Dedifferentiated amniotic fluid mesenchymal stem cell (primary cell): Measurements from ENCODE around the gene C1QTNF3.
"Not testable (repeated sequence)": the region's sequence is repeated elsewhere in the genome, so short reads cannot be mapped to it uniquely, and the experiment has no call there.

Experiments
- DNase-seq: peaks from one replicate; pipeline ENCODE4 v3.0.0-alpha.2; 2016; ENCODE audit errors: extremely low spot score

The C1QTNF3 gene

DNA sequence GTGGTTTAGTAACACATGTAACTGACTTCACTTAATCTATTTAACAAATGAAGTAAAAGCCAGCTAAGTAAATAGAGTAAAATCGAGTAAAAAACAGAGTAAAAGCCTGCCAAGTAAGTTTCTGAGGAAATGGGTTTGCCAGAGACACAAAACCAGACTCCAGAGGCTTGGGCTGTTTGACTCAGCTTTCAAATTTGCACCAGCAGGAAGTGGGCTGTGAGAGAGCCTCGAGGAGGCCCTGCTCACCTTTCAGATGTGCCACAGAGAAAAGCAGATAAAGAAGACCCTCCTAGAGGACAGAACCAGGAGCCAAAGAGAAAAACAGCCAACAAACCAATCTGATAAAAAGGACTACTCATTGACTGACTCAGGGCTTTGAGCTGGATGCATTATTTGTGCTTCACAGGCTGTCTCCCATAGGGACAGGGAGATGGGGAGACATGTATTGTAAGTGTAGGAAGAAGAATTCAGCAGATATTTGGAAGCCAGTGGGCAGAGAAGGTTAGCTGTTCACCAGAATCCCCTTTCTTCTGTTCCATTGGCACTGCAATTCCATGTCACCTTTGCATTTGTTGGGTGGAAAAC is 20.8 kb downstream of the C1QTNF3 start:
- DNase-seq, result no peak

DNA sequence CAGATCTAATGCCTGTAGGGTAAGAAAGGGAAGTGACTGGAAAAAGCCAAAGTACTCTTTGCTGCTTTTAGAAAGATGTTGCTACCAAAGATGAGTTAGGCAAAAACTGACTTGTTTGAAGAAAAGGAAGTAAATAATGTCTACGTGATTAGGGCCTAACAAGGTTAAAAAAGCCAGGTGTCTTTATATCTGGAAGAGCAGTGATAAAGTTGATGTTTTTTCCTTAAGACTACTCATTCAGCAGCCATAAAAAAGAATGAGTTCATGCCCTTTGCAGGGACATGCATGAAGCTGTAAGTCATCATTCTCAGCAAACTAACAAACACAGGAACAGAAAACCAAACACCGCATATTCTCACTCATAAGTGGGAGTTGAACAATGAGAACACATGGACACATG is 21.7 kb downstream of the C1QTNF3 start:
- no peak for DNase-seq

DNA sequence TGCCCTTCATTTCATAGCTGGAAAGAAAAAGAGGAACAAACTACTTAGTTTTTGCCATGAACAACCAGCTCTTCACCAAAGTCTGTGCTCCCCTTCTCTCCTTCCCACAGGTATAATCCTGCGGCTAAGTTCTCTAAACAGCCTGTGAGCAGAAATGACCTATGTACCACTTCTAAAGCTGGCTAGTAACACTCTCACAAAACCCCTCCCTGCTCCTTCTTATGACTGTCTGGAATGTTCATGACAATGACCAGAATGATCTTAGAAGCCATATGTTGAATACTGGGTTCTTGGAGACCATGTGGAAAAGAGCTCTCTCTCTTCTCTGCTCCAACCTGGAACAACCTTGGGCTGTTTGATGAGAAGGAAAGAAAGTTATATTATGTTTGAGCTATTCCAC is 22.3 kb downstream of the C1QTNF3 start:
- no peak for DNase-seq

GRCh38 chr5:34017254-34017653 is 25.8 kb downstream of the C1QTNF3 start:
- DNase-seq, result no peak

- DNase-seq, result no peak
Observed at GRCh38 chr5:34016750-34017149, 26.3 kb downstream of the C1QTNF3 start.

DNA sequence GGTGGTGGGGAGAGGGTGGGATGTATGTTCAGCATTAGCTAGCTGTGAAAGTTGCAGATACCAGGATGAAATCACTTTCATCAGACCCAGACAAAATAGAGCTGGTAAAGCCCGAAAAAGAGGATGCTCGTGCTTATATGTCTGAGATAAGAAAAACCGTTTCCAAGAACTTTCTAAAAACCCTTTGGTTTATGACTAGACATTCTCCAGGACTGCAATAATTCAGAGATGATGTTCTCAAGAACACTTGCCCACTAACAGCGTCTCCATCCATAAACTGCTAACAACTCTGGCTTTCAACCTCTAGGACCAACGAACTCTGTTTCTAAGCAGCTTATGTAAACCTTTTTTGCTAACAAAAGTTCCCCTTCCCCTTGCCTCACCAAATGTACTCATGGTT is 26.8 kb downstream of the C1QTNF3 start:
- DNase-seq, result no peak

GRCh38 chr5:34015120-34015822 is 27.7 kb downstream of the C1QTNF3 start:
- no peak for DNase-seq

DNA sequence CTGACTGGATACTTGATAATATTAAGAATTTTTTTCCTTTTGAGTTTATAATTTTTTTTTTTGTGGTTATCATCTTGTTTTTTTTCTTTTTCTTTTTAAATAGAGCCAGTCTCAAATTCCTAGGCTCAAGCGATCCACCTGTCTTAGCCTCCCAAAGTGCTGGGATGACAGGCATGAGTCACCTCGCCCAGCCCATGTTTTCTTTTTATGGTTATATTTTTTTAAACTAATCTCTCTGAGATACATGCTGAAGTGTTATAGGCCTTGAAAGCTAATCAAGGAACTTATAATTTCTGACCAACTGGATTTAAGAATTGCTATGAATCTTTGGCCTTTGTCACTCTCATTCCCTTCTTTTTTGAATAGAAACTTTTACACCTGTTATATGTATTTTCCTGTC is 28.4 kb downstream of the C1QTNF3 start:
- DNase-seq, result no peak

DNA sequence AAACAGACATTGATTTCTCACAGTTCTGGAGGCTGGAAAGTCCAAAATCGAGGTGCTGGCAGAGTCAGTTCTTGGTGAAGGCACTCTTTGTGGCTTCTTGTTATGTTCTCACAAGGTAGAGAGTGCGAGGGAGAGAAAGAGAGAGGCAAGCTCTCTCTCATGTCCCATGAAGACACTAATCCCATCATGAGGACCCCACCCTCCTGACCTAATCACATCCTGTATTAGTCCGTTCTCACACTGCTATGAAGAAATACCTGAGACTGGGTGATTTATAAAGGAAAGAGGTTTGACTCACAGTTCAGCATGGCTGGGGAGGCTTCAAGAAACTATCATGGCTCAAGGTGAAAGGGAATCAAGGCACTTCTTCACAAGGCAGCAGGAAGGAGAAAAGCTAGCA is 29.5 kb downstream of the C1QTNF3 start:
- no peak for DNase-seq

GRCh38 chr5:34012791-34013190 is 30.2 kb downstream of the C1QTNF3 start:
- no peak for DNase-seq

GRCh38 chr5:34011536-34011935 is 31.5 kb downstream of the C1QTNF3 start:
- DNase-seq, result no peak

- not testable (repeated sequence) for DNase-seq
Observed at GRCh38 chr5:34010146-34010545, 32.9 kb downstream of the C1QTNF3 start.

- no peak for DNase-seq
Observed at GRCh38 chr5:34009610-34010009, 33.4 kb downstream of the C1QTNF3 start.

- DNase-seq, result no peak
Observed at GRCh38 chr5:34008802-34009201, 34.2 kb downstream of the C1QTNF3 start.

GRCh38 chr5:34007621-34008600 is 35.1 kb downstream of the C1QTNF3 start, which contains the start of gene AMACR:
Gene AMACR (minus strand): TSS chr5:34008050. CDS start chr5:34008019, 31 bp downstream.
- DNase-seq, result peak; percentile 75

GRCh38 chr5:34007201-34007620 is 35.8 kb downstream of the C1QTNF3 start:
- no peak for DNase-seq

DNA sequence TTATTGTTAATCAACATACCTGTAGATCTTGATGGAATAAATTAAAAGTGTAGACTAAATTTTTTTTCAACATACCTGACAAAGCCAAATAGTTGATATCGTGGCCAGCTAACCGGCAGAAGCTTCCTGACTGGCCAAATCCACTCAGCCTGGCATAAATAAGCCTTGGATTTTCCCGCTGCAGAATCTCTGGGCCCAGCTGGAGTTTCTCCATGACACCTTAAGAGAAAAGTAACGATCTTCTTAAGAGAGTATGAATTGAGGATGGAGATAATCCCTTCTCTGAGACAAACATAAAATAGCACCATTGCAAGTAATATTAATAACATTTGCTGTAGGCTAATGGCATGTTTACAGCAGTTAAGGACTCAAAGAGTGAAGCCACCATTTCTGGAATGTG is 37.3 kb downstream of the C1QTNF3 start:
- no peak for DNase-seq

GRCh38 chr5:34005211-34005610 is 37.8 kb downstream of the C1QTNF3 start:
- no peak for DNase-seq

GRCh38 chr5:34003941-34004340 is 39.1 kb downstream of the C1QTNF3 start:
- DNase-seq, result no peak

DNA sequence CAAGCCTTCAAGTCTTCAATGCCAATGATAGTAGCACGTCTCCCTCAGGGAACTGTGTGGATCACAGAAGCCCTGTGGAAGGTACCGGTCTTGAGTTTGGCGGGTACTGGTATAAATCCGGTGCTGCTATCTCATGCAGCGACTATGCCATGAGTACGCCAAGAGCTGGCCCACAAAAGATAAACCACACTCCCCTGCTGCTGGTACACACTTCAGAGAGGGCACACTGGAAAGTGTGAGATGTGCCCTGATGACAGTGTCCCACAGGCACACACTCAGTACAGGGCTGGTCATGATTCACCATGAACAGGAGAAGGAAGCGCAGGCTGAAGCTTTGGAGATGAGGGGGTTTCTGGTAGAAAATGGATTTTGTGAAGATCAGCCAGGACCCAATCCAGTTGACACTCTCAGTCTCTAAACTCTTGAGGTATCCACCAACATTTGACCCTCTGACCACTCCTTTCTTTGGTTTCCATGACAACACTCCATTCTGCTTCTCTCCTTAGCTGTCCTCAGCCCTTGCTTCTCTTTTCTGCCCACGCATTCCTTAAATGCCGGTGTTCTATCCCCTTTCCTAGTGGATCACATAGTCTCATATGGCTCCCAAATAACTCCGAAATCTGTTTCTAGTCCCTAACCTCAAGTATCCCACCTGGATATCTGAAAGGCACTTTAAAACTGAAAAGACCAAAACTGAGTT is 40.2 kb downstream of the C1QTNF3 start:
- DNase-seq, result no peak

DNA sequence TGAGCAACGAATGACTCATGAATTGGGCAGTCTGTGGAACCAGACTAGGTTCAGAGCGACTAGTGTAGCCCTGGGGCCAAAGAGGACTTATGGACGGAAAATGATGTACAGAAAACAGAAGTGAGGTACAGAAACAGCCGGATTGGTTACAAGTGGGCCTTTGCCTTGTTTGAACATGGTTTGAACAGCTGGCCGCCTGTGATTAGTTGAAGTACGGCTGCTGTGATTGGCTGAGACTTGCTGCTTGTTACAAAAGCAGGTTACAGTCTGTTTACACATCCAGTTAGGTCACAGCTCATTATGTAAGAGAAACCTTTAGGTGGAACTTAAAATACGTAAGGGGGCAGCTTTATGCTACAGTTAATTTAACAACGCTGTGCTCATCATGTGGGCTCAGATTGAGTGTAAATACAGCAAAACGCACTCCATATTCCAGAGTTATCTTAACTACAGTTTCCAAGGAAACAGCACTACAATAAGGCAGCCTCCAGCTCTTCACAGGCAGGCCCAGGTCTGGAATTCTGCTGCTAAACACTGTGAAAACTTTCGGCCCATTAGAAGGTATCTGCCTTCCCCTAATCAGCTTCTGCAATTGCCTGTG is 41.7 kb downstream of the C1QTNF3 start:
- DNase-seq, result no peak
